C1 segment of cervical spinal cord (tissue), 14 donors: ENCODE measurements around the gene PHLPP1.
"Not testable (repeated sequence)": the region's sequence is repeated elsewhere in the genome, so short reads cannot be mapped to it uniquely, and the experiment has no call there.

Experiments
- DNase-seq, 14 donors: peaks; one replicate each; lab custom pipeline; 2025; lab: John Stamatoyannopoulos, UW

Gene PHLPP1

DNA sequence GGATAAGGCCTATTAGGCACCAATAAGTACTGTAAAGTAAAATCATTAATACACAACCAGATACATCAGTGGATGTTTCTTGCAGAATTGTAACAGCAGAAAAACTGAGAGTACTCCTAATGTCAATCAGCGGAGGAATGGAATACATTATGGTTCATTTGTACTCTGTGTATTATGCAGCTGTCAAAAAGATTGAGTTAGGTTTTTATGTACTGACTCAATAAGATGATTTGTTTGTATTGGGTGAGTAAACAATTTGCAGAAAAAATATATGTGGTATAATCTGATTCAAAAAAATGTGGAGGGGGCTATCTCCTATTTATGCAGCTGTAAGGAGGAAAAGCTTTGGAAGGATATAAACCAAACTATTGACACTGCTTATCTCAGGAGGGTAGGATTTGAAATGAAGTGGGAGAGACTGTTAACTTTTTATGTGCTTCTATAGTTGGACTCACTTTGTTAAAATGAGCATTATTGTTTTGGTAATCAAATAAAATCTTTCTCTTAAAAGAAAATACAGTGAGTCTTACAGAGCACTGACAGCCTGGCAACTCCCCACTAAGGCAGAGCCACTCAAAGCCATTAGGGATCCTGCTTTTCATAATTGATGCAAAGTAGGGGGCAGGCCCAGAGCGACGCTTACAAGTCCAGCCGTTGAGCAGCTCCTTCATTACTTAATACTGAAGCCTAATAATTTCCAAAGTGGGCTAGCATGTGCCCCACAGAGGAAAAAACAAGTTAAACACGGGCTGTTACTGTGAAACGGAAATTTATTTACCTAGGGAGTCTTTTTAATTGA is 168.8 kb downstream of the PHLPP1 start:
- no peak for DNase-seq

DNA sequence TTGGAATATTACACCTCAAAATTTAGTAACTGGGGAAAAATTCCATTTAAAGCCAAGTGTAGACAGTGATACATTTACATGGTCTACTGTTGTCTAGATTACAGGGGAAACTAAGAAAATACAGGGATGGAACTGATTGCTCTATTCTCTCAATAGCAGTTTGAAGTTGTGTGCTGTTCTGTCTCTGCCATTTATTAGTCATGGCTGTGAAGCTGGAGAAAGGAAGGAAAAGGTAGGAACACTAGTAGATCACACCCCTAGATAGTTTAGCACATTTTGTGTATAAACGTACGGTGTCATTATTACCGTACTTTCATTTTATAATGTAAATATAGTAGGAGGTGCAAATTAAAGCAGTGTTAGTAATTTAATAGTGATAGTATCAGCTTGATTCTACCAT is 170.5 kb downstream of the PHLPP1 start:
- no peak for DNase-seq

DNA sequence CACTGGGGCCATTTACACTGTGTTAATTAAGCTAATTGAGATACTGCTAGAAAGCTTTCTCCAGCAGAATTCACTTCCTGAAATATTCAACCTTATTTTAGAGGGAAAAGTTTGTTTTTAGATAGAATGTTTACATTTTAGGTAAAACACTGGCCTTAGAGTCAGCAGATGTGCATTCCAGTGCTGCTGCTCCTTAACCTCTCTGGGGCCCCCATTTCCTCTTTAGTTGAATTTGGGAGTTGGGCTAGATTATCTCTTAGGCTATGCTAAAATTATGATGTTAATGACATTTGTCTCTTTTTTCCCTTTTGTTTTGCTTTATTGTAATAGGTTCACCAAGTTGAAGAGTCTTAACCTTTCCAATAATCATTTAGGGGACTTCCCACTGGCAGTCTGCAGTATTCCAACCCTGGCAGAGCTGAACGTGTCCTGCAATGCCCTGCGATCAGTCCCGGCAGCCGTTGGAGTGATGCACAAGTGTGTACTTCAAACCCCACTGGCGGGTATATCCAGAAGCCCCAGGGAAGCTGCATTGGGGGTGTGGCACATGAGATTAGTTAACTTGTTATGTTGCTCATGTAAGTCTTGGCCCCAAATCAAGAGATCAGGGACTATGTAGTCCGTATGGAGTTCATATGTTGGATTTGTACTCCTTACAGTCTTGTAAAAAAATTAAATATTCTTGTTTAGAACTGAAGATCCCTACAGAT is 179.5 kb downstream of the PHLPP1 start:
- no peak for DNase-seq

DNA sequence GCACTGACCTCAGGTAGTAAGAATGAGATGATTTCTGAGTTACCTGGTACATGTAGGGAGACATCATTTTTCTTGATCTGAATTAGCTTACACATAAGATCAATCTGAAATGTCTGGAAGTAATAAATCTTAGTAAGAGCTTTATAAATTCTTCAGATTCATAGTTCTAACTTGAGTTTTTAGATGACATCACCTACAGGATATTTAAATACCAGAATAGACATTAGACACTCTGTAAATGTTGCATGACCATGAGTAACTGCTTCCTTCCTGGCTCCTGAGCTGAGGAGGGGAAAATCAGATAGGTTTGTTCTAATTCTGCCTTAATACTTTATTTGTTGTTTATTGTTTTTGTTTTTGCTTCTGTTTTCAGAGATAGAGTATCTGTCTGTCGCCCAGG is 181.8 kb downstream of the PHLPP1 start:
- no peak for DNase-seq

DNA sequence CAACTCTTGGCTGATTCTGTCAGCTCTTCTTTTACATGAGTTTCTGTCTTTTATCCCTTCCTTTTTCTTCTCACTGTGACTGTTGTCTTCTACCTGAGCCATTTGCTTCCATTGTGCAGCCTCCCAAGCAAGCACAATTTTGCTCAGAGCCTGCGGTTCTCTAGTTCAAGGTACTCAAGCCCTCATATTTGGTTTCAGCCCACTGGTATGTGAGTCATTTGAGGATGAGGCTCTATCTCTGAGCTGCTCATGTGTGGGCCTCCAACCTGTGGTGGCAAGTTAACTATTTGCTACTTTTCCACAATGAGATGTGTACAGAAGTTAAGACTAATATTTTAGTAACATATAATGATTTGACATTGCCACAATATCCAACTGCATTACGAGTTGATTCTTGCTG is 183.0 kb downstream of the PHLPP1 start:
- no peak for DNase-seq

DNA sequence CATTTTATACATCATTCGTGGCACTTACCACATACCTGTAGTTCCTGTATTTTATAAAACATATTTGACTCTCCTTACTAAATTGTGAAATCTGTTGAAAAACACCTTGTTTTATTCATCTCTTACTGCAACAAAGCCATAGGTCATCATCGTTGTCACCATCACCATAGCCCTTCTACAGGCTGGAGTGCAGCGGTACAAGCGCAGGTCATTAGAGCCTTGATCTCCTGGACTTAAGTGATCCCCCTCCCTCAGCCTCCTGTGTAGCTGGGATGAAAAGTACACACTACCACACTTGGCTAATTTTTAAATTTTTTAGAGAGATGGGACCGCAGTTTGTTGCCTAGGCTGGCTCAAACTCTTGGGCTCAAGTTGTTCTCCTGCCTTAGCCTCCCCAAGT is 184.2 kb downstream of the PHLPP1 start:
- no peak for DNase-seq

DNA sequence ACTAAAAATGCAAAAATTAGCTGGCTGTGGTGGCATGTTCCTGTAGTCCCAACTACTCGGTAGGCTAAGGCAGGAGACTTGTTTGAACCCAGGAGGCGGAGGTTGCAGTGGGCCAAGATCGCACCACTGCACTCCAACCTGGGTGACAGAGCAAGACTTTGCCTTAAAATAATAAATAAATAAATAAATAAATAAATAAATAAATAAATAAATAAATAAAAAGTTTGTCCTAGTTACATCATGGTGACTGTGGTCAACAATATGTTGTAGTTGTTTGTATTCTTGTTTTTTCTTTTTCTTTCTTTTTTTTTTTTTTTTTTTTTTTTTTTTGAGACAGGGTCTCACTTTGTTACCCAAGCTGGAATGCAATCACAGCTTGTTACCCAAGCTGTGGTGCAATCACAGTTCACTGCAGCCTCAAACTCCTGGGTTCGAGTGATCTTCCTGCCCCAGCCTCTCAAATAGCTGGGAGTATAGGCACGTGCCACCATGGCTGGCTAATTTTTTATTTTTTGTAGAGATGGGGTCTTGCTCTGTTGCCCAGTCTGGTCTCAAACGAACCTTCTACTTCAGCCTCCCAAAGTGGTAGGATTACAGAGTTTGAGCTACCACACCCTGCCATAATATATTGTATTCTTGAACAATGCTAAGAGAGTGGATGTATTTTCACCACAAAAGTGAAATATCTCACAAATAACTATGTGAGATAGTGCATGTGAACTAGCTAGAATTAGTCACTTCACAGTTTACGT is 185.0 kb downstream of the PHLPP1 start:
- DNase-seq, result no peak

DNA sequence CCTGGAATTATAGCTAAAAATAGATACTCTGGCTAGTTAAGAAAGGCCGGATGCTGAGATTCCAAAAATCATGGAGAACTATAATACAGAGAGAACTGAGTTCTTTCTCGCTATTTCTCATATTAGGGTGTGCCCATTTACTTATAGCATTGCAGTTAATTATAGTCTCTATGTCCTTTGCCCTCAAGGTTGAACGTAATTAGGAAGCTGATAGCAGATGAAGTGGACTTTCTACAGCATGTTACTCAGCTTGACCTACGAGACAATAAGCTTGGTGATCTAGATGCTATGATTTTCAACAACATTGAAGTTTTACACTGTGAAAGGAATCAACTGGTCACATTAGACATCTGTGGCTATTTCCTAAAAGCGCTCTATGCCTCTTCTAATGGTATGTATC is 187.4 kb downstream of the PHLPP1 start:
- no peak for DNase-seq

DNA sequence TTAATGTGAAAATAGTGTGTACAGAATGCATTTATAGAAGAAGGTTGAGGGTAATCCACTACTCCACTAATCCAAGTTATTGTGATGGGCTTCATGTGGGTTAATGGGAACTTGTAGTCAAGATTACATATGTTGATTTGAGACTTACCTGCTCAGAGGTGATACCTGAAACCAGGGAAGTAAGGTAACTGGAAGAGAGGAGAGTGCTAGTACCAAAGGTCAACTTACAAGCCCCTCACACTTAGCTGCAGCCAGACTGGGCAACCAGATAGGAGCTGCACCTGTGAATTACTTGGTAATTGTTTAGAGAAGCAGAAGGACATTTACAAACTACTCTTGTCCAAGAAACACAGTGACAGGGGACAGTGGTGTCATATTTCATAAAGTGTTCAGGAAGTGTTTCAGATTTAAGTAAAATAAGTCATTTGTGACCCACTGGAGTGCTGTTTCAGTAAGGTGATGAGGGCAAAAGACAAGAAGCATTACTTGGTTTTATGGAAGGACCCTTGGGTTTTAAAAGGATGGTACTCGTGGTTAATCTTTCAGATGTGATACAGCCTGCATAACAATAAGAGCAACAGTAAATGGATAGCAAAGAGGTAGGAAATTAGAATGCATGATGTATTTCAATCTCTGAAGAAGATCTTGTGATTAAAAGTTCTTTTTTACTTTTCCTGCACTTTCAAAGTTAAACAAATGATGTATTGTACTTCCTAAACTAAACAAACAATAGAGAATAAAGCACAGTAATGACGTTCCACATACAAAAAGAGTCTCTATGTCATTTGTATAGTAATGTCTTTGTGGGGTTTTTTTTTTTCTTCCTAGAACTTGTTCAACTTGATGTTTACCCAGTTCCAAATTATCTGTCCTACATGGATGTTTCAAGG is 189.3 kb downstream of the PHLPP1 start:
- no peak for DNase-seq

DNA sequence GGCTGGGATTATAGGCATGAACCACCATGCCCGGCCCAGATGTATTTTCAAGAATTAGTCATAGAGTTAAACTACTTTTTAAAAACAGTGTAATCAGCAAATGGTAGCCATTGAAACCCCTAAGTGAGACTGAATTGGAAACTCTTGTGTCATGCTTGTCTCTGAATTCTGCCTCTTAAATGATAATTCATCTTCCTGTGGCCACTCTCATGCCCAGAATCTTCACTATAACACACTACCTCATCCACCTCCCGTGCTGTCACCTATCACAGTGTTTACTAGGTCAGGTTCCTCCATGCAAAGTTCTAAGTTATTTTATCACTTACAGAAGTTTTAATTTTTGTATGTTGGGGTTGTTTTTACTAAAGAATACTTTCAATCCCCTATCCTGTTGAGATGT is 197.5 kb downstream of the PHLPP1 start:
- no peak for DNase-seq

DNA sequence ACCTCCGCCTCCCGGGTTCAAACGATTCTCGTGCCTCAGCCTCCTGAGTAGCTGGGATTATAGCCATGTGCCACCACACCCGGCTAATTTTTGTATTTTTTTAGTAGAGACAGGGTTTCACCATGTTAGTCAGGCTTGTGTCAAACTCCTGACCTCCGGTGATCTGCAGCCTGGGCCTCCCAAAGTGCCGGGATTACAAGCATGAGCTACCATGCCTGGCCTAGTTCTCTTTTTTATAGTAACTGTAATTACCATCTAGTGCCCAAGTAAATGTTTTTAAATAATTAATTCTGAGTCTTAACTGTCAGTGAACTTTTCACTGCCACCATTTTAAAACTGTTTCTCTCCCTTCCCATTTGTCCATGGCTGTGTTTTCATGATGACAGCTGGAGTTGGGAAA is 198.5 kb downstream of the PHLPP1 start:
- not testable (repeated sequence) for DNase-seq

DNA sequence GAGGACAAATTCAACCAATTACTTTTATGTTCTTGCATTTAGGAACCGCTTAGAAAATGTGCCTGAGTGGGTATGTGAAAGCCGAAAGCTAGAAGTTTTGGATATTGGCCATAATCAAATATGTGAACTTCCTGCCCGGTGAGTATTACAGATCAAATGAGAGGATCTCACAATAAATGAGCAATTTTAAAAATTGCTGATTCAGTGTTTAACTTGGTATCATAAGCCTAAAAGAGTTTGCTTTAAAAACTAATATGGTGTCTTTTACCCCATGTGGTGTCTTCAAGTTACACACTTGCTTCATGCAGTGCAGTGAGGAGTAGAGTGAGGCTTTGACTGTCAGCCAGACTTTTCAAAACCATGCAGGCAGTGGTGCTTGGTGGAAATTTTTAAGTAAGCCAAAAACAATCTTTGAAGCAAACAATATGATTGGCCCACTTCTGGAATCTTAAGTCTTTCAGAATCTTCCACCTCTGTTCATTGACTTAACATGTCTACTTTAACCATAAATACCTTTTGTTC is 199.6 kb downstream of the PHLPP1 start:
- DNase-seq, result no peak

DNA sequence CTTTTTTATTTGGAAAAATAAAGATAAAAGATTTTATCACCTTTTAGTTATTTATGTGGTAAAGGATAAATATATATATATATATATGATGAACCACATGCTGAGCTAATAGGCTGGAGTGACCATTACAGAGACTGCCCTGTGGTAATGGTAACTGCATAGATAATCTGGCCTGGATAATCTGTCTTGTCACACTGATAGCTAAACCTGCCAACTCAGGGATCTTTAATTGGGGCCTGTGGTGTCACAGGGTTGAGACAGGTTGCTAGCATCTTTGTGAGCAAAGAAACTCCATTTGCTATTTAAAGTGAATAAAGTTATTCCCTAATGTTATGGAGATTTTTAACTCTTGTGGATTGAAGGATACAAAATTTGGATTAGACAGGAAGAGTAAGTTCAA is 203.0 kb downstream of the PHLPP1 start:
- no peak for DNase-seq

DNA sequence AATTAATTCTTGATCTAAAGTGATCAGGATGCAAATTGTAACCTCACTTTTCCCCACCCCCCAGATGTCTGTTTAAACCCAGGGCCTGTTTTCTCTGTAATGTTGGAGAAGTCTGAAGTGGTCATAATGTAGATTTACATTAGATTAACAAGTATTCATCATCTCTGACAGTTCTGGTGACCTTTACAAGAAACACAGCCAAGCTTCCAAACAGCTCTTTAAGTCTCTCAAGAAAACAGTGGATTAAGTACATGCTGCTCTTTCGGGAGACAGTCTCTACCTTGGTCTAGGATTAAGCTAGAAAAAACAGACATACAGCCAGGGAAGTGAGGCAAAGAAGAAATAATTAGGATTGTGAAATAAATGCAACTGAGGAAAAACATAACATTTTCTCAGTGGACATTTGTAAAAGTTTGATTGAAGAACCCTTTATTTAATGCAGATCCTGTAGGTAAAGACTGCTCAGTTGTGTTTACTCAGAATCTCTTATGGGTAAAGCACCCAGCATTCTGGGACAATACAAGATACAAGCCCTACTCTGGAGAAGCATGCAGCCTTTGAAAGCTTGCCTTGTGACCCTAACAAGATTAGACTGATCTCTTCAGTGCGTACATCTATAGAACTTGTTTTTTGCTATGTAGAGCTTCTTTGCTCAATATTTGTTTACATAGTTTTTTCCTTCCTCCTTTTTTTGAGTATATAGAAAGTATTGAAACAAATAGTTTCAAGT is 203.9 kb downstream of the PHLPP1 start:
- DNase-seq, result no peak

DNA sequence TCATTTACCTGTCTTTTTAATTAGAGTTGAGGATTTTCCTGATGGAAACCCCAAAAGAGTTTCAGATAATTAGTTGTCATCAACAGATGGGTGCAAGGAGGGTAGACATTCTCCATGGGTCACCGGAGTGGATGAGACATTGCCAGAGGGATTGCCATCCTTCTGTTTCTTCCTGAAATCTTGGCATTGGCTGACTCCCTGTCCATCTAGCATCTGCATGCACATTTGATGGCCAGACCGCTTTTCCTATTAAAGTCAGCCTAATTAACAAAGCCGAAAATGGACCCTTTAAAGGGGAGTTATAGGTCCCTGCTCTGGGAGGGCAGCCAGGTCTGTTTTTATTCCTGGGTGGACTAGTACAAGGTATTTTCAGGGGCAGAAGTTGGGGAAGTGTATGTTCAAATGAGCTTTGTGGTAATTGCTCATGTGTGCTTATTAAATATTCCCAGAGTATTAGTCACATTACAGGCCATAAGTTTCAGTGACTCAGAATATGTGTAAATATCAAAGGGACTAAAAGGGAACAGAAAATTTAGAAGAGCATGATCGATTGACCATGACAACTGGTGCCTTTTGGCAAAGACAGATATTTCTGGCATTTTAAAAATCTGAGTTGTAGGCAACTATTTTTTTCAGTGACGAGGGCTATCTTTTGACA is 209.8 kb downstream of the PHLPP1 start:
- DNase-seq, result peak in 1 of 14 donors; percentile 22

DNA sequence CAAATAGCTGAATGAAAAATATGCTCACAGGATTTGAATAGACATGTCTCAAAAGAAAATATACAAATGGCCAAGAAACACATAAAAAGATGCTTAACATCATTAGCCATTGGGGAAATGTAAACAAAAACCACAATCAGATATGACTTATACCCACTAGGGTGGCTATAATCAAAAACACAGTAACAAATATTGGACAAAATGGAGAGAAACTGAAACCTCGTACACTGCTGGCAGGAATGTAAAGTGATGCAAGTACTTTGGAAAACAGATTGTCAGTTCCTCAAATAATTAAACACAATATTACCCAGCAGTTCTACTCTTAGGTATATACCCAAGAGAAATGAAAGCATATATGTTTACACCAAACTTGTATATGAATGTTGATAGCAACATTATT is 213.0 kb downstream of the PHLPP1 start:
- no peak for DNase-seq

DNA sequence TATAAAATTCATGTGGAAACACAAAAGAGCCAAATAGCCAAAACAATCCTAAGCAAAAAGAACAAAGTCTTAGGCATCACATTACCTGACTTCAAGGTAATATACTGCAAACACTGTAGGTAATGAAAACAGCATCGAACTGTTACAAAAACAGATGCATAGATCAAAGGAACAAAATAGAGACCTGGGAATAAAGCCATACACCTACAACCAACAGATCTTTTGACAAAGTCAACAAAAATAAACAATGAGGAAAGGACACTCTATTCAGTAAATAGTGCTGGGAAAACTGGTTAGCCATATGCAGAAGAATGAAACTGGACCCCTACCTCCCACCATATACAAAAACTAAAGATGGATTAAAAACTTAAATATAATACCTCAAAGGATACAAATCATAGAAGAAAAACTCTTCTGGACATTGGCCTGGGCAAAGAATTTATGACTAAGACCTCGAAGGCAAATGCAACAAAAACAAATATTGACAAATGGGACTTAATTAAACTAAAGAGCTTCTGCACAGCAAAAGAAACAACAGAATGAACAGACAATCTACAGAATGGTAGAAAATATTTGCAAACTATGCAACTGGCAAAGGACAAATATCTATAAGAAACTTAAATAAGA is 218.0 kb downstream of the PHLPP1 start:
- no peak for DNase-seq

DNA sequence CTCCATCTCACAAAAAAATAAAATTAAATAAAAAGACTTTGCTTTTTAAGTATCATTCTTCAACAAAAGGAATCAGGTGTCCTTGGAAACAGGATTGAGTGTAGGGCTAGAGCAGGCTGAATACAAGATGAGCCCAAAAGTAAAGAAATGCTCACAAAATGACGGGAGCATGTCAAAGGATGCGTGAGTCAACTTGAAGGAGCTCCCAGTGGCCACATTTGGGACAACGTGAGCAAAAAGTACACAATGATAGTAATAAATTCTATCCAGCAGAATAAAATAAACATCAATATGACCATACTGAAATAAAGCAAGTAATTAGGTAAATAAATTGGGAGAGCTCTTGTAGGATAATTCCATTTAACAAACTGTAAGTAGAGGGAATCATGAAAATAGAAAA is 220.7 kb downstream of the PHLPP1 start:
- DNase-seq, result no peak

DNA sequence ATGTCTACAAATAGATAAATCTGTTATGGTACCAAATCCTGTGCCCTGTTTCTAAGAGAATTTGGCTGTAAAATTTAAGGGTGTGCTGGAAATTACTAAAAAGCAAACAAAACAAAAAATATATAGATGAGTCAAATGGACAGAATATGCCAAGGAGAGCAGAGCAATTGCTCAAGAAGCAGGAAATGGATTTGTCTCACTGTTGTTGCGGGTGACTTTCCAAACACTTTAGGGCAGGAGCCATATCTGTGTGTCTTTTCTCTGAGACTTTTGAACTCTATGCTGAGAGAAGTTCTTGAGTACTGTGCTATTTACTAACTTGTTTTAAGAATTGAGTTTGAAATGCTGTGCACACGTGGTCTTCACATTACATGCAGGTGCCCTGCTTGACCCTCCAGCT is 221.7 kb downstream of the PHLPP1 start:
- no peak for DNase-seq

DNA sequence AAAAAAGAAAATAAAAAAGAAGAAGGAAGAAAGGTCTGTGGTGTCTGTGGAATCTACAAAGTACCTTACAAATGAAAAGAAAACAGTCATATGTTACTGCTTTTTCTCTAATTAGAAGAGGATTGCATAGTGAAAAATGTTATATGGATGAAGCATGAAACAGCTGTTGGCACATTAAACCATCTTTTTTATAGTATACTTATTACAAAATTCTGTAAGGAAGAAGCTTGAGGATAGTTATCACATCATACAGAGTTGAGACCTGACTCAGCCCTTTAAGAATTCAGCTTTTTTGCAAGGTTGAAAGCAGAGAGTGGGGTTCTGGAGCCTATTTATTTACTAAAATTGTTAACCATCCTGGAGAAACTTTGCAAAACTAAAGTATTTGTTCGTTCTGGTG is 222.7 kb downstream of the PHLPP1 start:
- no peak for DNase-seq
